GM10266 (cell line): ENCODE measurements around the gene ACADSB.

ENCODE experiments used
- DNase-seq: peaks from one replicate; pipeline ENCODE4 v3.0.0; 2012; ENCODE audit errors: extremely low spot score
- TF ChIP-seq, protein P1 (sequence below): IDR thresholded peaks from 2 replicates; pipeline ENCODE4 v1.5.1; 2012; ENCODE audit warnings: mild to moderate bottlenecking, low read depth; ENCODE audit not compliant: control insufficient read depth, insufficient read depth; ENCODE audit errors: missing control alignments

The ACADSB gene

DNA sequence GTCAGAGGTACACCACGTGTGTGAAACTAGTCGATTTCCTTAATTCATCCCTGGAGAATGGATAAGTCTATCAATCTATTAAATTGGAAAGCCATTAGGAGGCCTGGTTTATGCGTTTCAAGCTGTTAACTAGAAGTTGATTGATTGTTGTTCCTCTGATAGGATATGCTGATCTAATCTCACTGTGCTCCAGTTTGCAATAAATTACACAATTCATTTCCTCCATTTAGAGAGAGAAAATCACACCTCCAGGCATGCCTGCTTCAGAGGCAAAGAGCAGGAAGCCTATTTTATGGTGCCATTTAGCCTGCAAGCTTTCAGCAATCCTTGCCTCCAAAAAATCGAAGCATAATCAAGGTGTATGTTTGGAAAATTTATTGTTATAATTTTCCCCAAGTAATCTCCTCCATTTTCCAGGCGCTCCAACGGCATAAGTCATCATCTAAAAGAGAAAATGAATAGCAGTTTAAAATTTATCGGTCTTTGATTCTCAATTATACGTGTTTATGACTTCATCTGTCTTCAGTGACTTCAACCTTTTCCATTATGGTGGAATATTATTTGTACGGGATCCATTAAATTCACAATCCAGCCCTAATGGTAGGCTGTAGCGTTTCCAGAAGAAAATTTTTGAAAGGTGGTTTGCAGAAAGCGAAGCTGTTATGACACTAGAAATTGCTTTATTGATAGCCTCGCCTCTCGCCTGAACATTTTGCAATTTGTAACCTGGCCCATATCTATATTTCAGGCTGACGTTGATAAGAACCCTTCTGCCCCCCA lies 84.0 kb downstream of the ACADSB start:
- TF ChIP-seq, protein P1, sequence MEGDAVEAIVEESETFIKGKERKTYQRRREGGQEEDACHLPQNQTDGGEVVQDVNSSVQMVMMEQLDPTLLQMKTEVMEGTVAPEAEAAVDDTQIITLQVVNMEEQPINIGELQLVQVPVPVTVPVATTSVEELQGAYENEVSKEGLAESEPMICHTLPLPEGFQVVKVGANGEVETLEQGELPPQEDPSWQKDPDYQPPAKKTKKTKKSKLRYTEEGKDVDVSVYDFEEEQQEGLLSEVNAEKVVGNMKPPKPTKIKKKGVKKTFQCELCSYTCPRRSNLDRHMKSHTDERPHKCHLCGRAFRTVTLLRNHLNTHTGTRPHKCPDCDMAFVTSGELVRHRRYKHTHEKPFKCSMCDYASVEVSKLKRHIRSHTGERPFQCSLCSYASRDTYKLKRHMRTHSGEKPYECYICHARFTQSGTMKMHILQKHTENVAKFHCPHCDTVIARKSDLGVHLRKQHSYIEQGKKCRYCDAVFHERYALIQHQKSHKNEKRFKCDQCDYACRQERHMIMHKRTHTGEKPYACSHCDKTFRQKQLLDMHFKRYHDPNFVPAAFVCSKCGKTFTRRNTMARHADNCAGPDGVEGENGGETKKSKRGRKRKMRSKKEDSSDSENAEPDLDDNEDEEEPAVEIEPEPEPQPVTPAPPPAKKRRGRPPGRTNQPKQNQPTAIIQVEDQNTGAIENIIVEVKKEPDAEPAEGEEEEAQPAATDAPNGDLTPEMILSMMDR: no peak
- DNase-seq: no peak

DNA sequence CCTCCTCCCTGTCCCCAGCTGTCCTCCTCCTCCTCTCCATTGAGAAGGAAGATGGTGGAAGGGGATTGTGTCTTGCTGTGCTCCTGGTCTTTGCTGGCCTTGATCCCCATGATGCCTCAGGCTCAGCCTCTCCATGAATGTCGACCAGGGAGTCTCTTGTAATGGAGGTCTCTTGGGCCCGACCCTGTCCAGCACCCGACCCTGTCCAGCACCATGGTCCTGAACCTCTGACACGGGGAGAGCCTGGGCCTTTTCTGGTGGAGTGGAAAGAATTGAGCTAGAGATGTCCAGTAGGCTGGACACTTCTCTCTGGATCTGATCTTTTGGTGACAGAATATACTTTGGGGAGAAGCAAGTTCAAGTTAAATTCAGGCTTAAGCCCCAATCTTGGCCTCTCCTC lies 84.7 kb downstream of the ACADSB start:
- DNase-seq: no peak
- TF ChIP-seq, protein P1: no peak

DNA sequence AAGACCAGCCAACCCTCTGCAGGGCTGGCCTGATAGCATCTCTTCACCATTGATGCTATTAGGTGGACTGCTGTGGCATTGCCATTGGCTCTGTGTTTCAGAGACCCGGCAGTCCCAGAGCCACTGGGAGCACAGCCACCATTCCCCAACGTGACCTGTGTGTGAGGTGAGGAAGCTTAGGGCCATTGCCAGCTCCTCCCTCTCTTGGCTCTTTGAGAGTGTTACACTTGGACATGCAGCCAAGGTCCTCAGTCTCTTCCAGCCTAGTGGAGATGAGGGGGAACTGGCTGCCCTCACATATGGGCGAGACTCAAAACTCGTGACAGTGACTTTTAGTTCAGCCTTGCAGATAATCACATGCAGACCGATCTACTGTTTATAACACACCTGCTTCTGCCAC lies 87.6 kb downstream of the ACADSB start:
- TF ChIP-seq, protein P1: no peak
- DNase-seq: no peak

DNA sequence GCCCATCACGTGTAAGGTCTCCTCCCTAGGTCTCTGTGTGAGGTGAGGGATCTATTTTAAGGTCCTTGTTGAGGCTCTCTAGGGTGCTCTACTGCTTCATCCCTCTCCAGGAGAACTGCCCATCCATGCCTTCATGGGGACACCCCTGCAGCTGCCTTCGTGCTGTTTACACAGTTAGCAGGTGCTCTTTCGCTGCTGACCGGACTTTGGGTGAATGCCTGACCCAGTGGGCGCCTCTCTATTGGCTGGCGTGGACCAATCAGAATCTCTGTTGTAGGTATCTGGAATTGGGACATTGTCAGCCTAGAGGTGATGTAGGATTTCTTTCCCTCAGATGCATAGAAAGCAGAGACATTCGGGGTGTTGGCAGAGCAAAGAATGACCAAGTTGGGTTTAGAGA lies 88.2 kb downstream of the ACADSB start:
- TF ChIP-seq, protein P1: no peak
- no peak for DNase-seq

DNA sequence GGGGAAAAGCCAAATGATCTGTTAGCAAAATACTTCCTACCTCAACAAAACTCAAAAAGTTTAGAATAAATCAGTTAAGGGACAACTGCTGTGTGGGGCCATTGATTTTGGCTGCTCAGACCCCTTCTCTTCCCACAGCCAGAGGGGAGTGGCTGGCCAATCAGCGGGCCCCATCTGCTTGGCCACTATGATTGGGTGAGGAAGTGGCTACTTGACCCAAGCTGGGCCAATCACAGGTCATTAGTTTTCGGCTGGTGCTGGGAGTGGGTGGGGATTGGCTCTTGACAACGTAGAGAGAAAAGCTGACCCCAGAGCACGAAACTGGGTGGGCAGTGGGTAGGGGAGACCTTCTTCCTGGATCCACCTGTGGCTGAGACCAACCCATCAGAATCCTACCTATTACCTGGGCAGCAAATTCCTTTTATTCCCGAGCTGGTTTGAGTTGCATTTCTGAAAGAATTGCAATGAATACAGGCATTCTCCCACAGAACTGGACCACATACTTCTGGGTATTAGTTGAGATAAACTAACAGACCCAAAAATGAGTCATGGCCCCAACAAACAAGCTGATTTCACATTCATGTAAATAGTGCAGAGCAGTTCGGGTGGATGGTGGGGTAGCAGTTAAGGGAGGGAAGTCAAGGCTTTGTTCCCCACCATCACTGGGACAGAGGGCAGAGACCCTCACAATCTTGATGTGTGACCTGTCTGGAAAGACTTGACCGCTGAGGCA lies 91.4 kb downstream of the ACADSB start:
- DNase-seq: no peak
- TF ChIP-seq, protein P1: no peak

DNA sequence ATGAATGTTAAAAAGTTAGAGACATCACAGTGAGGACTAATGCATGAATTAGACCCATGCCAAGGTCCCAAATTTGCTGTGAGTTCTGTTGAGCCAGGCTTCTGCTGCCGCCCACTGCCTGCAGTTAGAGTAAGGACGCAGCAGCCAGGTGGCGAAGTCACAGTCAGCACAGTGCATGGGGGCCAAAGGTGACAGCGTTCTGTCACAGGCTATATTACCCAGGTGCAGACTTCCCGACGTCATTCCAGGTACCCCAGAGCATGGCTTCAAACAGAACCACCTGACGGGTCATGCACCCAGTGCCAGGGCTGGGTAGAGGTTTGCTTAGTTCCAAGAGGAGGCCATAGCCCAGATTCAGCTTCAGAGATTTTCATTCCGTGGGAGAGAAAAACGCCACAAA lies 93.1 kb downstream of the ACADSB start:
- TF ChIP-seq, protein P1: no peak
- no peak for DNase-seq

DNA sequence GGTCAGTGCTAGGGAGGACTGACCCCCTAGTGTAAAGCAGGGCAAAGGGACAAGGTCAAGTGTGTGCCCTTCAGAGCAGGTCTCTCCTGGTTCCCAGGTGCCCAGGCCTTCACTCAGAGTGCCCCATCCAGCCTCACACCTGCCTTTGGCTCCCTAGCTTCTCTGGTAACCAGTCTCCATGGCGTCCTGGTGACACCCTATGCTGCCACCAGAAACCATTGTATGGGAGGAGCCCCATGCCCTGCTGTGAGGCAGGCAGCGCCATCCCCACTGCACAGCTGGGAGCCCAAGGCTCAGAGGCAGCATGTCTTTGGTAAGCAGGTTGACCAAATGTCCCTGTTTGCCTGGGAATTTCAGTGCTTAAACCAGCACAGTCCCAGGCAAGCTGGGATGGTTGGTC lies 93.9 kb downstream of the ACADSB start:
- TF ChIP-seq, protein P1: no peak

More for the DNA sequence above, 93.9 kb downstream of the ACADSB start:
- no peak for DNase-seq
